HG03565 (cell line): Measurements from ENCODE around the gene PRKAR1B.
"Not testable (repeated sequence)": the region's sequence is repeated elsewhere in the genome, so short reads cannot be mapped to it uniquely, and the experiment has no call there.

ENCODE experiments used
- ATAC-seq: cut with Tn5 transposase; IDR thresholded peaks from one replicate; pipeline ENCODE4 v1.9.1; 2021; ENCODE audit warnings: mild to moderate bottlenecking, moderate library complexity; ENCODE audit not compliant: unreplicated experiment

The PRKAR1B gene

GRCh38 chr7:628826-629225 lies 98.3 kb downstream of the PRKAR1B start:
- ATAC-seq: no peak

DNA sequence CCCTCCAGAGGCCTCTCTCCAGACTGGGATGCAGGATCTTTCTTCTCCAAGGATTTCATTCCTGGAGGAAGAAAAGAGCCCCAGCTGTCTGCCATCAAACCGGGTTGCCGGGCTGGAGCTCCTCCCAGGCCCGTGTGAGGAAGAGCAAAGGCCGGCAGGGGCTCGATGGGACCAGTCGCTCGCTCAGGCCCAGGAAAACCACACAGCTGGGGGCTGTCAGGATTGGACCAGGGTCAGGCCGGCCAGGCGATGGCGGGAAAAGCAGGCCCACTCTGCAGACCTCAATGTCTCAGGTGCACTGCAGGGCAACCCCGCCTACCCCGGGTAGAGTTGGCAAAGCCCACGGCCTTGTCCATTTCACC lies 98.7 kb downstream of the PRKAR1B start:
- ATAC-seq: no peak

DNA sequence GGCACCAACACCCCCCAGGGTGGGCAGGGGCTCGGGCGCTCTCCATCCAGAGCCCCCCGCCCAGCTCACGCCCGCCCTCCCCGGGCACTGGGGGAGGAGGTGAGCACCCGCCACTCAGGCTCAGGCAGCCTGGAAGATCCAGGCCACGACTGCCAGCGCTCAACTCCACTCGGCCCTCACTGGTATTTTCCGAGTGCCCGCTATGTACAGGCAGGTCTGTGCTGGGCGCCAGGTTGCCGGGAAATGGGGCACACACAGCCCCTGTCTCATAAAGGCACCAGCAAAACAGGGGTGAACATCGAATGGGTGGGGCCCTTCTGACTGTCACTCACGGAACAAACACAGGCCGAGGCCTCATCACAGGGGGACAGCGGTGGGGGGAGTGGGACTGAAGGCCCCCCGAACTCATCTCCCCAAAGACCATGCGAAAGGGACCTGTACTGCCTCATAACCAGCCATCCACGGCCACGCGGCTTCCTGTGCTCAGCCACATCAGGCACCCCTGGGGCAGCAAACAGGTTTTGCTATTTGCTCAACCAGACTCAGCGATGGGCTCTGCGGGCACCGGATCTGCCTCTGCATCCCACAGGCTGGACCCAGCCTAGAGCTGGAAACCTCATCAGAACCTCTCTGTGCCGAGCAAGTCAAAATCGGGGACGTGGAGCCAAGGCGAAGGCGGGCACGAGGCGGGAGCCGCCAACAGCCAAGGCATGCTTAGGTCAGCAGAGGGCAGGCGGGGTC lies 99.2 kb downstream of the PRKAR1B start:
- no peak for ATAC-seq

- no peak for ATAC-seq
Measured at GRCh38 chr7:625376-625971, 101.6 kb downstream of the PRKAR1B start.

DNA sequence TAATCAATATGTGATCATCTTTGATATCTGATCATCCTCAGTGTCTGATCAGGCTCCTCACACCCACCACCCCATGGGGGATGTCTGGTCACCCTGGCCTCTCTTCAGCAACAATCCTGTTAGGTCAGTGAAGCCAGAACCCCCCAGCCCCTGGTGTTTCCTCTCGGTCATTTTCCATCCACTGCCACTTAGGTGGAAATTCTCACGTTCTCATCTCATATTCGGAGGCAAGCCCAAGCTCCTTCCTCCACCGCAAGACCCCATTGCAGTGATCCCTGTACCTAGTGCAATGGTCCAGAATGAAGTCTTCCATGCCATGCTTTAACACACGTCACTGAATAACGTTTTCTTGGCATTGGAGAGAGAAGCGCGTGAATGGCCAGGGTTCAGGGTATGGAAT lies 103.6 kb downstream of the PRKAR1B start:
- no peak for ATAC-seq

GRCh38 chr7:621572-622285 lies 105.4 kb downstream of the PRKAR1B start:
- ATAC-seq: no peak

DNA sequence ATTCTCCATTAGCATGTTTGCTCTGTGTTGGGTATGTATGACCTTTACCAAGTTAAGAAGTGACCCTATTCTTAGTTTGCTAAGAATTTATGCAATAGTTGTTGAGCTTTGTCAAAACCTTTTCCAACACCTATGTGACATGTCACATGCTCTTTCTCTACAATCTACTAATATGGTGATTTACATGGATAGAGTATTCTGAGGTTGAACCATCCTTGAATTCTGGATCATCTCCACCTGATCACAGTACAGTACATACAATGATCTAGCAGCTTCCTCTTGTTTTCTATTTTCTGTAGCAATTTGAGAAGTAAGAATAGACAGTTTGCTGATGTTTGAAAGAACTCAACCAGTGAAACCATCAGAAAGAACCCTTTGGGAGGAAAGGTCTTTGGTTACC lies 106.2 kb downstream of the PRKAR1B start:
- no peak for ATAC-seq

DNA sequence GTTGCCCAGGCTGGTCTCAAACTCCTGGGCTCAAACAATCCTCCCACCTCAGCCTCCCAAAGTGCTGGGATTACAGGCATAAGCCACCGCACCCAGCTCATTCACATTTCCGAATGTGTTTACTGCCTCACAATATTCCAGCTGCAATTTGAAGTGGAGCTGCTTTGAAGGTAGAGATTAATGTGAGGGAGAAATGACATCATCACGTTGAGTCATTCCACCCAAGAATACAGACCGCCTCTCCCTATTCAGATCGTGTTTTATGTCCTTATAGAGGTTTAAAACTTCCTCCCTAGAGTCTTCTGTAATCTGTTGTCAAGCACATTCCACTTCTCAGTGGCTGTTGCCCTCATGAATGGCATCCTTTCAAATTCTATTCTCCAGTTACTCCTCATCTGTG lies 107.0 kb downstream of the PRKAR1B start:
- ATAC-seq: no peak

GRCh38 chr7:619368-619840 lies 107.7 kb downstream of the PRKAR1B start:
- ATAC-seq: no peak

DNA sequence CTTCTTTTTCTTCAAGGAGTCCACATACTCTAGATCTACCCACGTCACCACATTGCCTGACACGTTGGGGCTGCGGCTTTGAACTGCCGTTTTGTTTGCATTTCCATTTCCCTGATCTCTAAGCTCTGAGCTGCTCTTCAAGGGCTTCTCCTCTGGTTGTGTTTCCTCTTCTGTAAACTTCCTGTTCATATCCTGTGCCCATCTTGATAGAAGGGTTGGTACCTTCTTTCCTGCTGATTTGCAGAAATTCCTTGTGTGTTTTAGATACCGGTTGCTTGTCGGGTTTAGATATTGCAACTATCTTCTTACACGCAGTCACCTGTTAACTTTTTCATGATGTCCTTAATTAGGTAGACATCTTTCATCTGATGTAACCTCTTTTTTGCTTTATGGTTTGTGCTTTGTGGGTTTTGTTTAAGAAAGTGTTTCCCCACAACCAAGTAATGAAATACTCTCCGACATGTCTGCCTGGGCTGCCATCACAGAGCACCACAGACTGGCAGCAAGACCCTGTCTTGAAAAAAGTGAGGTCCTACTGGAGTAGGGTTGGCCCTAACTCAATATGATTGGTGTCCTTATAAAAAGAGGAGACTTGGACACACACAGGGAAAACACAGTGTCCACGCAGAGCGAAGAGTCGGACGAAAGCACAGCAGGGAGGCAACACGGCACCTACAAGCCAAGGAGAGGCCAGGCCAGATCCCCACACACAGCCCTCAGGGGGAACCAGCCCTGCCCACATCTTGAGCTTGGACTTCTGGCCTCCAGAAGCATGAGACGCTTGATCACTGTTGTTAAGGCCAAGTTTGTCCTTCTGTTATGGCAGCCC lies 108.3 kb downstream of the PRKAR1B start:
- ATAC-seq: no peak

GRCh38 chr7:617614-618538 lies 109.2 kb downstream of the PRKAR1B start:
- no peak for ATAC-seq

DNA sequence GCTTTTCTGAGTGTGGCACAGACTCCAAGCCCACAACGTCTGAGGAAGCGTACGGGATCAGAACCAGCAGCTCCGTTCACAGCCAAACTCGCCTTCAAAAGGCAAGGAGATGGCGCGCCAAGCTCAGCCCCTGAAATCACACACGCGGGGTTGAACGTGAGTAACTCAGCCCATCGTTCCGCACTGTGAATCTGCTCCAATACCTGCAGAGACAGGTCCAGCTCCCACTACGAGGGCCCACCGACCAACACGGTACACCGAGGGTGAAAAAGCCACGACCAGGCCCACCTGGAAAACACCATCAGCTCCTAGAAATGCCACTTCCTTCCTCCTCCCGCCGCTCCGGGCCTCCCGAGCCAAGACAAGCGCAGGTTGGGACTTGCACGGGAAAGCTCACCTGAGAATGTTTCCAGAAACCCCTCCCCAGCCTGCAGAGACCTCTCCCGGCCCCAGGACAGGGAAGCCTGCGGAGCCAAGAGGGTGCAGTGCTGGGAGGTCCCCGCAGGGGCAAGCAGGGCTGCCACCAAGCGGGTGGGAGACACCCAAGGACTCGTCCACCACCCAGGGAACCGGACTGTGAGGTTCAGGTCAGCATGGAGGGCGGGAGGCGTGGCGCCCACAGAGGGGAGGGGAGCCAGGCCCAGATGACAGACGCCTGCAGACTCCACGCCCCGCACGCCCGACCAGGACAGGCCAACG lies 113.5 kb downstream of the PRKAR1B start:
- ATAC-seq: no peak

DNA sequence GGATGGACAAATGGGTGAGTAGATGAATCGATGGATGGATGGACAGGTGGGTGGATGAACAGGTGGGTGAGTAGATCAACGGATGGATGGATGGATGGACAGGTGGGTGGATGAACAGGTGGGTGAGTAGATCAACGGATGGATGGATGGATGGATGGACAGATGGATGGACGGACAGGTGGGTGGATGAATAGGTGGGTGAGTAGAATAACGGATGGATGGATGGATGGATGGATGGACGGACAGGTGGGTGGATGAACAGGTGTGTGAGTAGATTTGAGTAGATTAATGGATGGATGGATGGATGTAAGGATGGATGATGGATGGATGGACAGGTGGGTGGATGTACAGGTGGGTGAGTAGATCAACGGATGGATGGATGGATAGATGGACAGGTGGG lies 115.2 kb downstream of the PRKAR1B start:
- not testable (repeated sequence) for ATAC-seq

DNA sequence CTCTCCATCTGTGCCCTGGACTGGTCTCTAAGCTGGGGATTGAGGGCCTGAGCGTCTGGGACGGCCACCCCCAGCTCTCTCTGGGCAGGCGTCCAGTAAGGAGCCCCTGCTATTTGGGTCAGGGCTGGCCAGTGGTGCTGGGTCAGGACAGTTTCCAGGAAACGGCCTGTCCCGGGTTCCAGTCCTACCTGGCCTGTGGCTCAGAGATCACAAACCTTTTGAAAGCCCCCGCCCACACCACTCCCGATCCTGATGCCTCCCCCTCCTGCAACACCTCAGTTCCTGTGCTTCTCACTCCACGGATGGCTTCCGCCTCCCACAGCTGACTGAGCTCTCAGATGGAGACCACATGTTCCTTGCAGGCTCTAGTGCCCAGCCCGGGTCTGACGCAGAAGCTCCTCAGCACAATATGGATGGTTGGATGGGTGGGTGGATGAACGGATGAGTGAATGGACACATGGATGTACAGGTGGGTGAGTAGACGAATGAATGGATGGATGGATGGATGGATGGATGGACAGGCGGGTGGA lies 115.7 kb downstream of the PRKAR1B start:
- no peak for ATAC-seq

DNA sequence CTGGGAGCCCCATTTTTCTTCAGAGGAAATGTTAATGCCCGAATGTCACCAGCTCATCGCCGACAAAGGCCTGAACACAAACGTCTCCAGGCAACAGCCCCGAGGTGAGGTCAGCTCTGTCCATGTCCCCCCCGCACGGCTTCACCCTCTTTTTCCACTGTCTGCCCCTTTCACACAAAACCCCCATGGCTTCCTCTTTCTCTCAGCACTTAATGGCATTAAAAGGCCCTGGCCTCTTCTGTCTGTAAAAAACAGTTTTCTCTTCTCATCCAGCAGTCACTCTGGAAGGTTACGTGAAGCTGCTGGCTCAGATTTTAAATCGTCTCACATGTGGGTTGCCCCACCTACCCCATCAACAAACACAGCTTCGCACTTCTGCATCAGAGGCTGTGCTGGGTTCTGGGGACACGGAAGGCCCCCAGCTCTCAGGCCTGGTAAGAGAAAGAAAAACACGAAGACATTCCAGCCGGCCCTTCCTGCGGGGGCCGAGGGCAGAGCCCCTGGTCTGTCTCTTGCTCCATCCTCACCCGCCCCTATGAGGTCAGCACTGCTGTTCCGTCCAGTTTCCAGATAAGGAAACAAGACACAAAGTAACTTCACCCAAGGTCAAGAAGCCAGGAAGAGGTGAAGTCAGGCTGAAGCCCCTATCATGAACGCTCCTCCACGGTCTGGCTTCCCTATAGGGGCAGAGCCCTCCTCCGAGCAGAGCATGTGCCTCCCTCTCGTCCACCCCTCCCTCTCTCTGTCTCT lies 116.4 kb downstream of the PRKAR1B start:
- ATAC-seq: no peak

- no peak for ATAC-seq
Measured at GRCh38 chr7:610141-610530, 116.9 kb downstream of the PRKAR1B start.

DNA sequence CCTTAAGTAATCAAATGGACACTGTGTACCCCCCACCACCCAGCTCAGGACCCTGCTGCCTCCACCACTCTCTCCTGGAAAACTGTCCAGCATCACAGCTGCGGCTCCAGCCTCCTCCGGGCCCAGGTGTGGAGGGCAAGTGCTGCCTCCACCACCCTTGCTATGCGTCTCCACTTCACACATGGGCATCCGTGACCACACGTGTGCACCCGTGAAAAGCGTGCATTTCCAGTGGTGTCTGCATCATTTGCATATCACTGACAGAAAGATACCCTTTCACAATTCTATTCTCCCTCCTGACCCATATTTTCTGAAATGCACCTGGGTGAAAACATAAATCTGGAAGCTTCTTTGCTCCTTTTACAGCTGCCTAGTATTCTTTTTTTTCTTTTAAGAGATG lies 117.7 kb downstream of the PRKAR1B start:
- no peak for ATAC-seq

DNA sequence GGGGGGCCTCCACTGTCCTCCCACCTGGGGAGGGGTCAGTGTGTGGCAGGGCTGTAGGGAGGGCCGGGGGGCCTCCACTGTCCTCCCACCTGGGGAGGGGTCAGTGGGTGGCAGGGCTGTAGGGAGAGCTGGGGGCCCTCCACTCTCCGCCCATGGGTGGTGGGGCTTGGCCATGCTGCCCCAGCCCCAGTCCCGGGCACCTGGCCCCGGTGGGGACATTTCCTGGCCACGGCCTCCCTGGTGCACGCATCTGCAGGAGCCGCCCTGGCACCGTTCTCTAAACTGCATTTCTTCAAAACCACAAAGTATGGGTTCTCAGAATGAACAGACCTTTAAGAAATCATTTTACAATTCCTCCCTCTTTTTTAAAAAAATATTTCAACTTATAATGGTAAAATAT lies 118.1 kb downstream of the PRKAR1B start:
- no peak for ATAC-seq

DNA sequence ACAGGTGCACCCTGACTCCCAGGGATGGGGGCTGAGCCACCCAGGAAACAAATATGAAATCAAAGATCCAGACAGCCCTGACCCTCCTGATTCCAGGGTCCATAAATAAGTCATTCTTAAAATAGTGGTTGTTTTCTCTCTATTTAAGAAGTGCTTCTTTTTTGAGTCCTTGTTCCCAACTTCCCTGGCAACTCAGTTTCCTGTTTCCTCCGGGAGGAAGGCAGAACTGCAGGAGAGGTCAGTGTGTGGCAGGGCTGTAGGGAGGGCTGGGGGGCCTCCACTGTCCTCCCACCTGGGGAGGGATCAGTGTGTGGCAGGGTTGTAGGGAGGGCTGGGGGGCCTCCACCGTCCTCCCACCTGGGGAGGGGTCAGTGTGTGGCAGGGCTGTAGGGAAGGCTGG lies 118.7 kb downstream of the PRKAR1B start:
- ATAC-seq: no peak
